Prostate gland (tissue), 2 donors: ENCODE measurements around the gene TMC3. TPM values are rescaled to one million over a fixed set of nuclear protein-coding genes. Genes with fewer than 3 reads are reported as not detected.

Experiments
- DNase-seq: peaks from one replicate; pipeline ENCODE4 v3.0.0-alpha.2; 2019; ENCODE audit warnings: low spot score
- H3K27ac ChIP-seq, 2 donors: fragments of 200-600 bp; sonication (generic); 2 replicates each; pipeline ENCODE4 v1.5.1; 2017 to 2019
- H3K27me3 ChIP-seq: fragments of 200-600 bp; sonication (generic); replicated peaks from 2 replicates; pipeline ENCODE4 v1.5.1; 2019; ENCODE audit not compliant: insufficient read depth
- H3K36me3 ChIP-seq, 2 donors: fragments of 200-600 bp; sonication (generic); 1 replicate in 1 of 2; 2 replicates in 1 of 2; pipeline versions ENCODE4 v1.5.1 to v1.8.1; 2017 to 2019
- H3K4me1 ChIP-seq: fragments of 200-600 bp; sonication (generic); replicated peaks from 2 replicates; pipeline ENCODE4 v1.5.1; 2019
- H3K4me3 ChIP-seq, 2 donors: fragments of 200-600 bp; sonication (generic); 2 replicates each; pipeline ENCODE4 v1.5.1; 2017 to 2019
- H3K9me3 ChIP-seq: fragments of 200-600 bp; sonication (generic); 2 replicates; pipeline ENCODE4 v1.5.1; 2017
- CTCF ChIP-seq, 4 experiments: fragments of 200-600 bp in 2 of 4; fragments of 450-650 bp in 2 of 4; sonication (generic) in 2 of 4; IDR thresholded peaks; 1 replicate in 3 of 4; 2 replicates in 1 of 4; pipeline ENCODE4 v1.5.1; 2016 to 2019; ENCODE audit warnings: antibody characterized with exemption in 4 of 4, mild to moderate bottlenecking in 2 of 4, moderate library complexity in 2 of 4
- POLR2A ChIP-seq: fragments of 450-650 bp; IDR thresholded peaks from one replicate; pipeline ENCODE4 v1.6.1; 2016; ENCODE audit warnings: antibody characterized with exemption, mild to moderate bottlenecking
- POLR2AphosphoS5 ChIP-seq: sonication (generic); formaldehyde crosslinking; IDR thresholded peaks from one replicate; pipeline ENCODE4 v1.6.1; 2017; ENCODE audit warnings: antibody characterized with exemption
- WGBS: methylation state at CpG from one replicate; pipeline ENCODE4 v1.1.5; 2018; 5-methylcytosine and 5-hydroxymethylcytosine counted together
- intact Hi-C: fragments of 100-400 bp; cut with DNase I; formaldehyde crosslinking; loops from one replicate; pipeline ENCODE4 v1.14.2; 2022
- total RNA-seq, 2 donors: library from RNA; depleted of rRNA; stranded (reverse); fragments of >200 nt; gene quantifications; one replicate each; pipeline ENCODE4 v1.1.0, GENCODE V29; 2016

TMC3 gene
- total RNA-seq, 2 donors from 2014 or later, result 0.14 to 0.23 TPM

GRCh38 chr15:81301385-81301784 is 72.6 kb downstream of the TMC3 start:
- no peak for DNase-seq
- Histone ChIP-seq H3K4me1 (peaks cover 3% of the 10 kb centered on the region), H3K4me3 (no peak overlapping the region), H3K27ac (no peak overlapping the region), H3K27me3 (no peaks in the 10 kb centered on the region), H3K9me3 (no peaks in the 10 kb centered on the region), H3K36me3 (no peaks in the 10 kb centered on the region)
- intact Hi-C loops, result no loop called here
- 93% methylated on average over 4 of the region's 4 CpGs for WGBS
- no peak for TF ChIP-seq POLR2A
- TF ChIP-seq CTCF (IDR thresholded peaks at IDR 0.05), result no peak
- TF ChIP-seq POLR2AphosphoS5, result no peak

GRCh38 chr15:81299630-81300273 is 74.3 kb downstream of the TMC3 start:
- intact Hi-C loops, result no loop called here
- Histone ChIP-seq H3K36me3 (no peaks in the 10 kb centered on the region), H3K4me3 (no peak overlapping the region)

GRCh38 chr15:81299156-81299555 is 74.9 kb downstream of the TMC3 start:
- no peak overlapping the region for H3K4me3 ChIP-seq
- H3K27ac ChIP-seq, result no peak overlapping the region
- TF ChIP-seq POLR2A, result no peak
- TF ChIP-seq POLR2AphosphoS5, result no peak
- TF ChIP-seq CTCF (IDR thresholded peaks at IDR 0.05), result no peak
- no peak for DNase-seq
- intact Hi-C loops, result no loop called here
- peaks cover 3% of the 10 kb centered on the region for H3K4me1 ChIP-seq
- no peaks in the 10 kb centered on the region for H3K9me3 ChIP-seq
- H3K36me3 ChIP-seq, result no peaks in the 10 kb centered on the region
- no peaks in the 10 kb centered on the region for H3K27me3 ChIP-seq
- WGBS, result 96% methylated on average over 3 of the region's 3 CpGs

More at GRCh38 chr15:81299630-81300273, 74.3 kb downstream of the TMC3 start:
- H3K27ac ChIP-seq, result no peak overlapping the region
- TF ChIP-seq POLR2AphosphoS5 (no peak), POLR2A (no peak), CTCF (IDR thresholded peaks at IDR 0.05) (no peak)
- peaks cover 3% of the 10 kb centered on the region for H3K4me1 ChIP-seq
- no peaks in the 10 kb centered on the region for H3K9me3 ChIP-seq
- WGBS, result 87% methylated on average over 14 of the region's 14 CpGs
- H3K27me3 ChIP-seq, result no peaks in the 10 kb centered on the region
- DNase-seq, result no peak

GRCh38 chr15:81298611-81299010 is 75.4 kb downstream of the TMC3 start:
- no peak overlapping the region for H3K4me3 ChIP-seq
- intact Hi-C loops, result no loop called here
- no peak for DNase-seq
- no peak overlapping the region for H3K27ac ChIP-seq
- no peak for TF ChIP-seq CTCF (IDR thresholded peaks at IDR 0.05)
- TF ChIP-seq POLR2AphosphoS5, result no peak
- TF ChIP-seq POLR2A, result no peak
- no peaks in the 10 kb centered on the region for H3K36me3 ChIP-seq
- no peaks in the 10 kb centered on the region for H3K27me3 ChIP-seq
- no peaks in the 10 kb centered on the region for H3K9me3 ChIP-seq
- H3K4me1 ChIP-seq, result peaks cover 2% of the 10 kb centered on the region
- WGBS, result 82% methylated on average over 6 of the region's 6 CpGs
